HG02571 (cell line): Measurements from ENCODE around the gene SFT2D1.

Experiments used
- ATAC-seq: cut with Tn5 transposase; IDR thresholded peaks from one replicate; pipeline ENCODE4 v1.9.1; 2021; ENCODE audit warnings: mild to moderate bottlenecking, moderate library complexity; ENCODE audit not compliant: unreplicated experiment

Gene SFT2D1

DNA sequence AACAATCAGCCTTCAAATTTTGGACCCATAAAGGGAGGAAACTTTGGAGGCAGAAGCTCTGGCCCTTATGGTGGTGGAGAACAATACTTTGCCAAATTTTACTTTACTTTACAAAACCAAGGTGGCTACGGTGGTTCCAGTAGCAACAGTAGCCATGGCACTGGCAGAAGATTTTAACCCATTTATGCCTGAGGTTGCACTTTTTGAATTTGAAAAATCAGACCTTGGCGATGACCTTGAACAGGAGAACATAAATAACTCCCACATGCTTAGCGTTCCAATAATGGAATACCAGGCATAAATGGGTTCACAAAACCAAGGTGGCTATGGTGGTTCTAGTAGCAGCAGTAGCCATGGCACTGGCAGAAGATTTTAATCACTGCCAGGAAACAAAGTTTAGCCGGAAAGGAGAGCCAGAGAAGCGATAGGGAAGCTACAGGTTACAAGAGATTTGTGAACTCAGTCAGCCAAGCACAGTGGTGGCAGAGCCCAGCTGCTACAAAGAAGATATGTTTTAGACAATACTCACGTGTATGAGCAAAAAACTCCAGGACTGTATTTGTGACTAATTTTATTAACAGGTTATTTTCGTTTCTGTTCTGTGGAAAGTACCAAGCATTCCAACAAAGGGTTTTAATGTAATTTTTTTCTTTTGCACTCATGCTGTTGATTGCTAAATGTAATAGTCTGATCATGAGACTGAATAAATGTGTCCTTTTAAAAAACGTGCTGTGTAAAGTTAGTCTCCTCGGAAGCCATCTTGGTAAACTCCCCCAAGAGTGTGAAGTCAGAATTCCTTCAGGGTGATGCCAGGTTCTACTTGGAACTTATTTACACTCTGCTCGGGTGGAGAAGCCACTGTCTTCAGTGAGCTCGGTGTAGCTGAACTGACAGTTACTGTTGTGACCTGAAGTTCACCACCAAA, 6.7 kb downstream of the SFT2D1 start:
- no peak for ATAC-seq

DNA sequence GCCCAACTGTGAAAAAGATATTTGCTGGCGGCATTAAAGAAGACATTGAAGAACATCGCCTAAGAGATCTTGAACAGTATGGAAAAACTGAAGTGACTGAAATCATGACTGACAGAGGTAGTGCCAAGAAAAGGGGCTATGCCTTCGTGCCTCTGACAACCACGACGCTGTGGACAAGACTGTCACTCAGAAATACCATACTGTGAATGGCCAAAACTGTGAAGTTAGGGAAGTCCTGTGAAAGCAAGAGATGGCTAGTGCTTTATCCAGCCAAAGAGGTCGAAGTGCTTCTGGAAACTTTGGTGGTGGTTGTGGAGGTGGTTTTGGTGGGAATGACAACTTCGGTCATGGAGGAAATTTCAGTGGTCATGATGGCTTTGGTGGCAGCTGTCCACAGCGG, 7.5 kb downstream of the SFT2D1 start:
- no peak for ATAC-seq

DNA sequence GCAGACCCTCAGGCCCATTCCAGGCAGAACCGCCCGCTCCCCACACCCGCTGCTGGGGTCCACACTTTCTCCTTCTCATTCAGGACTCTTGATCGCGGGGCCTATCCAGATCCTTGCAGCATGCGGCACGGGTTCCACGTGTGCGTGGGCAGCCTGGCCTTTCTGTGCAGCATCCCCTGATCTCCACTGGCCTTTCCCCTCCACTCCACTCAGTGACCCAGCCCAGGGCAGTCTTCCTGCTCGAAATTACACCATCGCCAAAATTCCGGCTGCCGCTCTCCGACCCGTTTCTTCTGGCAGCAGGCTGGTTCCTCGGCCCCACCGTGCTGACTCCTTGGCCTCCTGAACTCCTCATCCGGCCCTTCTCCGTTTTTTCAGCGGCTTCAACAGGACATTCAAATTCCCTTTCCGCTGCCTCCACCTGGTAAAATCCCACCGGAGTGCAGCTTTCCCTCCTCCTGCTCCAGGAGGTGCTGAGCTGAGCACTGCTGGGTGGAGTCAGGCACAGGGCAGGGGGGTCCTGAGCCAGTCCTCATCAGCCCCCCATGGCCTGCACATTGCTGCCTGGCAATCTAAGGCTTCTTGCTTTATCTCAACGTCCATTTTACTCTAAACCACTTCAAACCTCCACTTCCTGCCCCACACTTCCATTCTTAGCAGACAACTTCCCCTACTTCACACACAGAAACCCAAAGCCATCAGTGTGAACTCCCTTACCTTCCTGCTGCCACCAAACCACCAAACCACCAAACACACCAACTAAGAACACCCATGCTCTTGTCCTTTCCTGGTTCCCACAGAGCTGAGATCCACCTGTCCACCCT, 9.0 kb downstream of the SFT2D1 start:
- ATAC-seq = peak; percentile 52

DNA sequence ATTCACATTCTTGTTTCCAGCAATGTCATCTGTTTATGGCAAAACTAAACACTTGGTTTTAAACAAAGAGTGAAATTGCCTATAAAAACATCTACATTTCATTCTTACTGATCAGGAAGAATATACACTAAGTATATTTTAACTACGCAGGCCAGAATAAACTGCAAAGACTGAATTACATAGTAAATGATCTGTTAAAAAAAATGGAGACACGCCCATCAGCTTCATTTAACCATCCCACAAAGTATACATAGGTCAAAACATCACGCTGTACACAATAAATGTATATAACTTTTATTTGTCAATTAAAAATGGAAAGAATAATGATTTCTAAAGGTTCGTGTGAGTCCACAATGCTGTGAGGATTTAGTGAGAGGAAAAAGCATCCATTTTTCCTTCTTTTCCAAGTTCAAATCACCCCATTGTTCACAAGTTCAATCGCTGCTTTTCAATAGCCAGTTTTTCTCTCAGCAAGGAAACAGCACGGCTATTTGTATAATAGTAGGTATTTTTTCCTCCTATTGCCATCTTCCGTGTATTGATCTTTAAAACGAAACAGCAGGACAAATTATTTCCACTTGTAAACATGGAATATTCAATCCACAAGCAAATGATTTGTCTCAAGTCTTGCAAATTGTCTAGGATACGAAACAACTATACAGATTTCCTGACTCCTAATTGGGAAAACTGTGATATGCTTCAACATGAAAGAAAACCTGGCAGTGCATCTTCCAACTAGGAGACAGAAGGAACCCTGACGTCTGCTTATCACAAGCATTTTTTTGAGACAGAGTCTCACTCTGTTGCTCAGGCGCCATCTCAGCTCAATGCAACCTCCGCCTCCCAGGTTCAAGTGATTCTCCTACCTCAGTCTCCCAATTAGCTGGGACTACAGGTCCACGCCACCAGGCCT, 10.6 kb downstream of the SFT2D1 start:
- ATAC-seq = no peak

DNA sequence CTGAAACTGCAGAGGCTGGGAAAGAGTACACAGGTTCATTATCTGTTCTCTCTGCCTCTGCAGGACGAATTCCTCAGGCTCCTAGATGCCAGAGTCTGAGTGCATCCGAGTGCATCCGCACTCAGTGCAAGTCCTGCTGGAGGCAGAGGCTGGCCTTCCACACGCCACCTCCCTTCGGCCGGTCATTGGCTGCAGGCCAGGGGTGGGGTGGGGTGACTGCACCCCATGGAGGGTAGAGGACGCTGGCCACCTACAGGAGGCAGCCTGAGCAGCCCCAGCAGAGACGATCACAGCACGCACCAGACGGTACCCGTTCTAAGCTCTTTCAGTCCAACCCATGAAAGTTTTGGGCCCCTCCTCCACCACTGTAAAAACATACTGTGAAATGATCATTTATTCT, 11.7 kb downstream of the SFT2D1 start:
- no peak for ATAC-seq

DNA sequence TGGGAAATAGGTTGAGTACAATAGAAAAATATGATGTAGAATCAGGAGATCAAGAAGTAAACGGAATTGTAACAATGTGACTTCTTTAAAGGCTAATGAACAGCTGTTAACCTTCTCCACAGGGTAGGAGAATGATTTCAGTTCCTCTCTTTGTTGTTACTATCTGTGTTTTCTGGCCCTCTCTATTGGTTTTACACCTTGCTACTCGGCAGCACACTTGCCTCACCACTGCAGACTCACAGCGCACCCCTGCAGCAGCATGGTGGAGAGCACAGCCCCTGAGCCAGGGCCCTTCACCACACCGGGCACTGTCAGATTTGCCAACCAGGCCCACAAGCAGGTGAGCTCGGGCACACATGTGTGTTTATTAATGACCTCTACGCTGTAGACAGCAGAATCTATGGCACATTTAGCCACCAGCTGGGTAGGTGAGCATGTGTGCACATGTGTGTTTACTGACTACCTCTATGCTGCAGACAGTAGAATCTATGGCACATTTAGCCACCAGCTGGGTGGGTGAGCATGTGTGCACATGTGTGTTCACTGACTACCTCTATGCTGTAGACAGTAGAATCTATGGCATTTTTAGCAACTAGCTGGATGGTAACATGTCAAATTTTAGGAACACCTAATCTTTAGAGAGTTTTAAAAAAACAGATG, 16.8 kb downstream of the SFT2D1 start:
- ATAC-seq = peak; percentile 83

DNA sequence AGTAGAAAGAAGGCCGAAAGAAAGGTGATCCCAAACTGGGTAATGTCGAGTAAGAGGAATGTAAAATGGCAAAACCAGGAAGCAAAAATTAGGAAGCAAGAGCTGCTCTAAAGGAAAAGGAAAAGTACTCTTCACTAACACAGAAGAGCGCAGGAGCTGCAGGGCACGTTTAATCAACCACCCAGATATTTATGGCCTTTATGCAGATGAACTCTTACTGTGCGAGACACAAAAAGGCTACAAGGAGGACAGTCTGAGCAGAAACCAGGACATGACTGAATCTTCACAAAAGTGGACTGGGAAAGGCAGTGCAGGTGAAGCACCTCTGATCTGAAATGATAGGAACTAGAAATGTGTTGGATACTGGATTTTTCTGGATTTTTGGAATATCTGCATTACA, 18.9 kb downstream of the SFT2D1 start:
- no peak for ATAC-seq

DNA sequence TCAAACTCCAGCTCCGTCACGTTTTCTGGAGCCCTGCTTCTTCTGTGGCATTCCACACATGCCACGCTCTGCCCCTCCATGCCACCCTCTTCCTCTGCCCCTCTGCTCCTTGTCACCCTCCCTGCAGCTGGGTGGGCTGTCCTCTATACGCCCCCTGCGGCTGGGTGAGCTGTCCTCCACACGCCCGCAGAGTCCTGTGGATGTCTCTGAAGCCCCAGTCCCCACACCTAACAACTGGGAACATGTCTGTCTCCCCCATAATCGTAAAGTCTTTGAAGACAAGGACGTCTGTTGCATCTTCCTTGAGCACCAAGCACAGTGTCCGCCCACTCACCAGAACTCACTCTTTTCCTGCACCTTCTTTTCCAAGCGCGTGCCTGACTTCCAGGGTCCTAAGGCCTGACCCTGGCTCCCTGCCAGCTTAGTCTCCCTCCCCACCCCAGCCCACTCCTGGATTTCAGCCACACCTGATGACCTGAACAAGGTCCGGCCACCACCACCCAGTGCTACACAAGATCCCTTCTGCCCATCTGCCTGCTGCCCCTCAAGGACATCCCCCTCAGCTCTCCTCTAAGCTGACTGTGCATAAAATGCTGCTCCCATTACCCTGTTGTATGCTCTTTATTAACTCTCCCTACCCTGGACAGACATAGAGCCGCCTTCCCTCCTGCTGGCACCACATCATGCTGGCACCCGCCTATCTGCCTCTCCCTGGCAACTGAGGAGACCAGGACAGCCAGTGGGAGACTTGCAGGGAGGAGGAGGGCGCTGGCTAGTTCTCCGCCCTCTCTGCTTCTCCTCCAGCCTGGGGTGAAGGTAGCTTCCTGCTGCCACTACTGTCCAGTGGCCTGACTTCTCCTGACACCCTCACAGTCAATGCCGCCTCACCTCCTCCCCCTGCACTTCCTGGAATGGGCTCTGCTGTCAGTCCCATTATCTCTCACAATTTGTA, 23.4 kb downstream of the SFT2D1 start:
- ATAC-seq = no peak

DNA sequence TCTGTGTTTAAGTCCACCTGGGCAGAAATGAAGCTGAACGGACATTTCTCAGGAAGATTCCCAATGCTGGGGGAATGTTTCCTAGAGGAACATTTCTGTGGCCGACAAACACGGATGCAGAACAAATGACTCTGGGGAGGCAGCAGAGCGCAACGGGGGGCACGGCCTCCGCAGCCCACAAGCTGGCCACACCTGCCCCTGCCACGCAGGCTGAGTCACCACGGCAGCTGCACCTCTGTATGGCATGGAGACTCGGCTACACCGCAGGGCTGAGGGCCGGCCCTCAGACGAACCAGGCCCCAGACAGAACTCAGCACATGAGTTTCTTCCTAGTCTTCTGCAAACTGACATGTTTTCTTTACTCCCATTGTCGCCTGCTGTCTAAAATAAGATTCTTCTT, 24.1 kb downstream of the SFT2D1 start:
- no peak for ATAC-seq

DNA sequence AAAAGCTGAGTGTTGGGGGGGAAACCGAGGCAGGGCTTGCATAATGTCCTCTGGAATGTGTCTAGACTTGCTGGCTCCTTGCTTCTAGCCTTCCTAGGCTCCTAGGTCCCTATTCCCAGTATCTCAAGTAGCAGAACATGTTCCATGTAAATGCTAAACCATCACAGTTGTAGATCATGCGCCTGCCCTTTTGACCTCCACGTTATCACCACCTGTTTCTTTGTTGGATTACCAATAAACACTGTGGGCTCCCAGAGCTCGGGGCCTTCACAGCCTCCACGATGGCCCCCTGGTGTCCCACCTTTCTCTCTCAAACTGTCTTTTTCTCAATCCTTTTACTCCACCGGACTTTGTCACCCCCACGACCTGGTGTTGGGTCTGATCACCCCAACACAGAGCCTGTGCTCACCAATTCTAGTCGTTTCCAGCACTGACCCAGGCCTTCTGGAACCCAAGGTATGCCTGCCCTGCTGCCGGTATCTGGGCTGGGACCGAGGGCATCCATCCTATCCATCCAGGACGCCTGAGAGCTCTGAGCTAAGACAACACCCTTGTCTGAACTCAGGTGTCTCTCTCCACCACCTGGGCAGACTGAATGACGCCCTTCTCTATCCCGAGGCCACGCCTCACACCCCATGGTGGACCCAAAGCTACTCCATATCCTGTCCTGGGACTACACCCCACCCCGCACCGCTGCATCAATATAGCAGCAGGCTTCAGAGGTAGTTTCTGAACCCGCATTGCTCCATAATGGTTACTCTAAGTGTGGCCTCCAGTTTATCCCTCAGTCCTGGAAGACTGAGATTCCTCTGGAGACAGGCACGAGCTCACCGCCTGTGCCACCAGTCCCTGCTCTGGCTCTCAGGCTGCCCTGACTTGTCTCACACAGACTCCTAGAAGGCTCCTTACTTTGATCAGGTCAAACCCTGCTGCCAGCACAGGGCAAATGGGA, 24.8 kb downstream of the SFT2D1 start:
- ATAC-seq = no peak

DNA sequence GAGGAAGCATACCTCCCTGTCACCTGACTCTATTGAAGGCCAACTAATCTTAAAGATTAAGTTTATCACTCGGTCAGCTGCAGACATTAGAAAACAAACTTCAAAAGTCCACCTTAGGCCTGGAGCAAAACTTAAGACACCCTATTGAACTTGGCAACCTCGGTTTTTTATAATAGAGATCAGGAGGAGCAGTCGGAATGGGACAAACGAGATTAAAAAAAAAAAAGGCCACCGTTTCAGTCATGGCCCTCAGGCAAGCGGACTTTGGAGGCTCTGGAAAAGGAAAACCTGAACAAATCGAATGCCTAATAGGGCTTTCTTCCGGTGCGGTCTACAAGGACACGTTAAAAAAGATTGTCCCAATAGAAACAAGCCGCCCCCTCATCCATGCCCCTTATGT, 26.9 kb downstream of the SFT2D1 start:
- ATAC-seq = no peak

DNA sequence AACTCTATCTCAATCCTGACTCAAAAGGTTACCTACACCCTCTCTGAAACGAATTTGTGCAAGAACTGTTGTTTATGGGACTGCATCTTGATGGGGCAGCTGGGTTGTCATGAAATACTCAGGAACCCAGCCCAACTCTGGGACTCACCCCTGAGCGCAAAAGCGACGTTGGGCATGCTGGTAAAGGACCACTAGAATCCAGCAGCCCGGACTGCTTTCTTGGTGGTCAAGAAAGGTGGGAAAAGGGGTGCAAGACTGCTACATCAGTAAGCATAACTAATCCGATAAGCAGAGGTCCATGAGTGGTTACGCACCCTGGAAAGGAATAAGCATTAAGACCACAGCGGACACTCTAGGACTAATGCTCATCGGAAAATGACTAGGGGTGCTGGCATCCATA, 27.9 kb downstream of the SFT2D1 start:
- ATAC-seq = no peak

DNA sequence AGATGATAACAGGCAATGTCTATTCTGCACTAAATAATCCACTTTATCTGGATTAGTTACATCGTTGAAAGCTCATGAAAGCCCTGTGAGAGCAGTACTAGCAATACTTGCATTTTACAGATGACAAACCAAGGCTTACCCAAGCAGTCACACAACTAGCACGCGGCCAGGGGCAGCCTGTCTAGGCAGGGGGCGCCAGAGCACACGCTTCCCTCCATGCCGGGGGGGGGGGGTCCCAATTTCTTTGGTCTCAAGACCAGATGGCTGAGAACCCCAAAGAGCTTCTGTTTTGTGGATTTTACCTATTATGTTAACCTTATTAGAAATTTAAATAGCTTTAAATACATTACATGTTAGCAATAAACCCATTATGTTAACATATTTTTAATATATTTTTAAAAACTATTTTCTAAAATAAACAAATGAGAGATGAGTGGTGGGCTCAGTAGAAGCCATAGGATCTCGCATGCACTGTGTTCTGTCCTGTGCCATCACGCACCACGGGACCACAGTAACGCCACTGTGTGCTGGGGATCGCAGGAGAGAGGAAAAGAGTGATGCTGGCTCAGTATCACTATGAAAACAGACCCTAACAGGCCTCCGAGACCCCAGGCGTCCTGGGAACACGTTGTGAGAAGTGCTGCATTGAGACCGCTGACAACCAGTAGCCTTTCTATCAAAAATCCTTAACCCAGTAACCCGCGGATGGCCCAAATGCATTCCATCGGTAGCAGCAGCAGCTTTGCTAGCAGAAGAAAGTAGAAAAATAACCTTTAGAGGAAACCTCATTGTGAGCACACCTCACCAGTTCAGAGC, 28.9 kb downstream of the SFT2D1 start:
- no peak for ATAC-seq

DNA sequence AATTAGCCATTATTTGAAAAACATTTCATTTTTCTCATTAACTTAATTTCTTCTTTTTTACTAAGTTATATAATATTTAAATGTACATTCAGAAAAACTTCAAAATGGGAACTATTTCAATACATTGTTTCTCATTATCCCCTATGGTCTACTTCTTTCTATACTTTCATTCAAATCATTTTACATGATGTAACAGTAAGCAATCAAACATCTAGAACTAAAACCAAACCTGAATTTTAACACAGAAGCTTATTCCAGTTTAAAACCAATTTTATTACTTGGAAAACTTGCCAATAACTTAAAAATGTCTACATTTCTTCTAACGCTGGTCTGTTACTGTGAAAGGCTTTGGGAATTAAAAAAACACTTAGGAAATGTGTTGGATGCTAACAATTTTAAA, 29.5 kb downstream of the SFT2D1 start:
- no peak for ATAC-seq

DNA sequence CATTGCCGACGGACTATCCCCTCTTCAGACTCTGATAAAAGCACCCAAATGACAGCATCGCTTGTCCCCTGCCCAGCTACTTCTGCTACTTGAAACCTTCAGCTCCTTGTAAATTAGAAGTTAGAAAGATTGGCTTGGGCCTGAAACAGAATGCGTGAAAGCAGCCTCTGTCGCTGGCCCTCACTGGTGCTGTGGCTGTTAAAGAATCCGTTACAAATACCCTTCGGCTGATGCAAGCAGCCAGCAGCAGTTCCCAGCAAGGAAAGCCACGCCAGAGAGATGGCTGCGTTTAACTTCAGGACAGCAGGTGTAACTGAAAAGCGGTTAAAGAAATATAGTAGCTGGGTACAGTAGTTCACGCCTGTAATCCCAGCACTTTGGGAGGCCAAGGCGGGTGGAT, 31.7 kb downstream of the SFT2D1 start:
- ATAC-seq = no peak

DNA sequence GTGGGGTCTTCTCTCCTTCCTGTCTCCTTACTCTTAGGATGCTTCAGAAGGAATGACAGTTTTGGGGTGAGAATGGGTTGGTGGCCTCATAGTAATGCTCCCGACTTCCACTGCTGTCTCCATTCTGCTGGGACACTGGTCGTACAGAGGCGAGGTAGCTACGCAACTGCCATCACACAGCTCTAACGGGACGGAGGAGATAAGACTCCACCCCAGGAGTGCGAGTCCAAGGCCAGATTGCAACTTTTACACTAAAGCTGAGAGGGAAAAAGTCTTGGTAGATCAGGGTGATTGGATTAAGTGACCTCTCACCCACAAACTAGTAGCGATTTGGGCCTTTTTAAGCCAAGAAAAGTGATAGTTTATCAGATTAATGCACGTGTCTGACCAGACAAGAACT, 32.4 kb downstream of the SFT2D1 start:
- no peak for ATAC-seq
